ENCODE results near the gene CHRNG.

The CHRNG gene

GRCh38 chr2:232547991-232548390, 8.5 kb downstream of the CHRNG start:
- H3K4me2 ChIP-seq (ENCODE audit: low read length): no peak overlapping the region
- H4K5ac ChIP-seq (ENCODE audit: low read length): no peak overlapping the region
- peaks cover 16% of the 10 kb centered on the region for H3K79me1 ChIP-seq (ENCODE audit: low read length)
- no peaks in the 10 kb centered on the region for H3K36me3 ChIP-seq (ENCODE audit: control insufficient read depth, insufficient read depth, low read length)
- no peak overlapping the region for H3K9ac ChIP-seq (ENCODE audit: low read length)
- H2BK5ac ChIP-seq (ENCODE audit: low read length): no peak overlapping the region
- H3K27ac ChIP-seq (ENCODE audit: low read depth, low read length): no peak overlapping the region
- no peak overlapping the region for H2BK15ac ChIP-seq (replicated peaks; ENCODE audit: low read depth)
- no peak overlapping the region for H2BK120ac ChIP-seq (ENCODE audit: low read depth, low read length)
- H3K27me3 ChIP-seq (ENCODE audit: insufficient read depth, low read length, poor library complexity): no peaks in the 10 kb centered on the region
- no peak overlapping the region for H3K56ac ChIP-seq (ENCODE audit: low read length)
- H4K8ac ChIP-seq (ENCODE audit: low read depth, low read length): no peak overlapping the region
- H3K23ac ChIP-seq (ENCODE audit: low read length): no peak overlapping the region
- peaks cover 15% of the 10 kb centered on the region for H3K79me2 ChIP-seq (ENCODE audit: control insufficient read depth, insufficient read depth, low read length)
- no CpG with 5 or more reads among the region's 6 CpGs for WGBS (ENCODE audit: extremely low coverage, insufficient coverage, low lambda C conversion rate)
- peaks cover 4% of the 10 kb centered on the region for H3K4me1 ChIP-seq (ENCODE audit: control insufficient read depth, low read depth, low read length)
- DNase-seq: no peak
- H3K4me3 ChIP-seq (ENCODE audit: low read length): no peak overlapping the region
- H3K4ac ChIP-seq (ENCODE audit: low read depth, low read length): no peak overlapping the region
- H3K18ac ChIP-seq (ENCODE audit: low read length): no peak overlapping the region
- no peak overlapping the region for H2AK5ac ChIP-seq (ENCODE audit: low read length)

- Histone ChIP-seq H3K4ac (ENCODE audit: low read depth, low read length) (peak overlapping the region; percentile 27), H3K27ac (ENCODE audit: low read depth, low read length) (peak overlapping the region; percentile 84), H2BK5ac (ENCODE audit: low read length) (peak overlapping the region; percentile 80), H4K5ac (ENCODE audit: low read length) (no peak overlapping the region), H3K4me2 (ENCODE audit: low read length) (peak overlapping the region; percentile 51), H3K79me2 (ENCODE audit: control insufficient read depth, insufficient read depth, low read length) (peaks cover 17% of the 10 kb centered on the region), H2AK5ac (ENCODE audit: low read length) (no peak overlapping the region), H3K23ac (ENCODE audit: low read length) (no peak overlapping the region), H3K4me1 (ENCODE audit: control insufficient read depth, low read depth, low read length) (peaks cover 4% of the 10 kb centered on the region), H3K56ac (ENCODE audit: low read length) (peak overlapping the region; percentile 99), H3K18ac (ENCODE audit: low read length) (peak overlapping the region; percentile 62), H2BK120ac (ENCODE audit: low read depth, low read length) (no peak overlapping the region), H4K8ac (ENCODE audit: low read depth, low read length) (no peak overlapping the region), H3K4me3 (ENCODE audit: low read length) (peak overlapping the region; percentile 93), H3K36me3 (ENCODE audit: control insufficient read depth, insufficient read depth, low read length) (no peaks in the 10 kb centered on the region), H3K27me3 (ENCODE audit: insufficient read depth, low read length, poor library complexity) (no peaks in the 10 kb centered on the region), H3K79me1 (ENCODE audit: low read length) (peaks cover 19% of the 10 kb centered on the region), H2BK15ac (replicated peaks; ENCODE audit: low read depth) (no peak overlapping the region), H3K9ac (ENCODE audit: low read length) (peak overlapping the region; percentile 98)
- no peak for DNase-seq
- no CpG with 5 or more reads among the region's 21 CpGs for WGBS (ENCODE audit: extremely low coverage, insufficient coverage, low lambda C conversion rate)
These were observed 10.3 kb downstream of the CHRNG start for GRCh38 chr2:232549655-232550353.

- H2BK5ac ChIP-seq (ENCODE audit: low read length): peak within 1 kb of the TSS; percentile 80
- no peaks in the 10 kb centered on the region for H3K27me3 ChIP-seq (ENCODE audit: insufficient read depth, low read length, poor library complexity)
- peak within 1 kb of the TSS; percentile 82 for H3K4ac ChIP-seq (ENCODE audit: low read depth, low read length)
- no peak within 1 kb of the TSS for H2BK120ac ChIP-seq (ENCODE audit: low read depth, low read length)
- peak within 1 kb of the TSS; percentile 98 for H3K9ac ChIP-seq (ENCODE audit: low read length)
- DNase-seq: peak; percentile 98
- H2BK15ac ChIP-seq (replicated peaks; ENCODE audit: low read depth): no peak within 1 kb of the TSS
- H4K8ac ChIP-seq (ENCODE audit: low read depth, low read length): peak within 1 kb of the TSS; percentile 82
- H3K4me2 ChIP-seq (ENCODE audit: low read length): peak within 1 kb of the TSS; percentile 54
- peaks cover 25% of the 10 kb centered on the region for H3K79me1 ChIP-seq (ENCODE audit: low read length)
- peaks cover 24% of the 10 kb centered on the region for H3K79me2 ChIP-seq (ENCODE audit: control insufficient read depth, insufficient read depth, low read length)
- peak within 1 kb of the TSS; percentile 76 for H3K23ac ChIP-seq (ENCODE audit: low read length)
- H3K4me3 ChIP-seq (ENCODE audit: low read length): peak within 1 kb of the TSS; percentile 93
- H3K18ac ChIP-seq (ENCODE audit: low read length): peak within 1 kb of the TSS; percentile 88
- H2AK5ac ChIP-seq (ENCODE audit: low read length): no peak within 1 kb of the TSS
- peak within 1 kb of the TSS; percentile 99 for H3K56ac ChIP-seq (ENCODE audit: low read length)
- H3K4me1 ChIP-seq (ENCODE audit: control insufficient read depth, low read depth, low read length): peaks cover 4% of the 10 kb centered on the region
- no peaks in the 10 kb centered on the region for H3K36me3 ChIP-seq (ENCODE audit: control insufficient read depth, insufficient read depth, low read length)
- WGBS (ENCODE audit: extremely low coverage, insufficient coverage, low lambda C conversion rate): no CpG with 5 or more reads among the region's 81 CpGs
- H3K27ac ChIP-seq (ENCODE audit: low read depth, low read length): peak within 1 kb of the TSS; percentile 93
- H4K5ac ChIP-seq (ENCODE audit: low read length): no peak within 1 kb of the TSS
These were observed 11.1 kb downstream of the CHRNG start, which contains the start of the genes EIF4E2 and TIGD1 for GRCh38 chr2:232550354-232551249. TSS of gene EIF4E2 (plus strand) at chr2:232550689. CDS start at chr2:232550725, 36 bp downstream. TSS of gene TIGD1 (minus strand) at chr2:232550557. CDS start at chr2:232549882, 675 bp downstream.

GRCh38 chr2:232551250-232551638, 11.8 kb downstream of the CHRNG start:
- H3K9ac ChIP-seq (ENCODE audit: low read length): peak overlapping the region; percentile 98
- H3K79me1 ChIP-seq (ENCODE audit: low read length): peaks cover 25% of the 10 kb centered on the region
- H3K56ac ChIP-seq (ENCODE audit: low read length): peak overlapping the region; percentile 87
- H3K27ac ChIP-seq (ENCODE audit: low read depth, low read length): peak overlapping the region; percentile 93
- H4K5ac ChIP-seq (ENCODE audit: low read length): no peak overlapping the region
- peak overlapping the region; percentile 67 for H3K4me3 ChIP-seq (ENCODE audit: low read length)
- no peak overlapping the region for H3K23ac ChIP-seq (ENCODE audit: low read length)
- no CpG with 5 or more reads among the region's 7 CpGs for WGBS (ENCODE audit: extremely low coverage, insufficient coverage, low lambda C conversion rate)
- no peaks in the 10 kb centered on the region for H3K27me3 ChIP-seq (ENCODE audit: insufficient read depth, low read length, poor library complexity)
- H2AK5ac ChIP-seq (ENCODE audit: low read length): no peak overlapping the region
- H3K4ac ChIP-seq (ENCODE audit: low read depth, low read length): no peak overlapping the region
- no peak overlapping the region for H2BK15ac ChIP-seq (replicated peaks; ENCODE audit: low read depth)
- no peak overlapping the region for H2BK120ac ChIP-seq (ENCODE audit: low read depth, low read length)
- H3K18ac ChIP-seq (ENCODE audit: low read length): no peak overlapping the region
- DNase-seq: no peak
- H4K8ac ChIP-seq (ENCODE audit: low read depth, low read length): no peak overlapping the region
- H3K79me2 ChIP-seq (ENCODE audit: control insufficient read depth, insufficient read depth, low read length): peaks cover 24% of the 10 kb centered on the region
- H3K36me3 ChIP-seq (ENCODE audit: control insufficient read depth, insufficient read depth, low read length): no peaks in the 10 kb centered on the region
- no peak overlapping the region for H2BK5ac ChIP-seq (ENCODE audit: low read length)
- H3K4me2 ChIP-seq (ENCODE audit: low read length): peak overlapping the region; percentile 54
- H3K4me1 ChIP-seq (ENCODE audit: control insufficient read depth, low read depth, low read length): peaks cover 4% of the 10 kb centered on the region

- H3K79me1 ChIP-seq (ENCODE audit: low read length): peaks cover 26% of the 10 kb centered on the region
- peak overlapping the region; percentile 87 for H3K56ac ChIP-seq (ENCODE audit: low read length)
- no peak overlapping the region for H3K18ac ChIP-seq (ENCODE audit: low read length)
- H2BK15ac ChIP-seq (replicated peaks; ENCODE audit: low read depth): no peak overlapping the region
- WGBS (ENCODE audit: extremely low coverage, insufficient coverage, low lambda C conversion rate): no CpG with 5 or more reads among the region's 4 CpGs
- no peaks in the 10 kb centered on the region for H3K36me3 ChIP-seq (ENCODE audit: control insufficient read depth, insufficient read depth, low read length)
- peaks cover 4% of the 10 kb centered on the region for H3K4me1 ChIP-seq (ENCODE audit: control insufficient read depth, low read depth, low read length)
- H3K9ac ChIP-seq (ENCODE audit: low read length): peak overlapping the region; percentile 98
- H2BK5ac ChIP-seq (ENCODE audit: low read length): no peak overlapping the region
- DNase-seq: no peak
- H3K4ac ChIP-seq (ENCODE audit: low read depth, low read length): no peak overlapping the region
- H2BK120ac ChIP-seq (ENCODE audit: low read depth, low read length): no peak overlapping the region
- no peak overlapping the region for H3K23ac ChIP-seq (ENCODE audit: low read length)
- H3K79me2 ChIP-seq (ENCODE audit: control insufficient read depth, insufficient read depth, low read length): peaks cover 24% of the 10 kb centered on the region
- H4K8ac ChIP-seq (ENCODE audit: low read depth, low read length): no peak overlapping the region
- no peaks in the 10 kb centered on the region for H3K27me3 ChIP-seq (ENCODE audit: insufficient read depth, low read length, poor library complexity)
- H3K4me3 ChIP-seq (ENCODE audit: low read length): no peak overlapping the region
- H3K4me2 ChIP-seq (ENCODE audit: low read length): peak overlapping the region; percentile 54
- H2AK5ac ChIP-seq (ENCODE audit: low read length): no peak overlapping the region
- H4K5ac ChIP-seq (ENCODE audit: low read length): no peak overlapping the region
- no peak overlapping the region for H3K27ac ChIP-seq (ENCODE audit: low read depth, low read length)
These were observed 12.3 kb downstream of the CHRNG start for GRCh38 chr2:232551776-232552175.
